NCI-H748 treated with DMSO at 0.1 percent for 48 hours (cell line): Measurements from ENCODE around the gene SLFN14.
"Not testable (repeated sequence)": the region's sequence is repeated elsewhere in the genome, so short reads cannot be mapped to it uniquely, and the experiment has no call there.

Experiments used
- DNase-seq: peaks from one replicate; lab custom pipeline; 2025; lab: John Stamatoyannopoulos, UW

The SLFN14 gene

DNA sequence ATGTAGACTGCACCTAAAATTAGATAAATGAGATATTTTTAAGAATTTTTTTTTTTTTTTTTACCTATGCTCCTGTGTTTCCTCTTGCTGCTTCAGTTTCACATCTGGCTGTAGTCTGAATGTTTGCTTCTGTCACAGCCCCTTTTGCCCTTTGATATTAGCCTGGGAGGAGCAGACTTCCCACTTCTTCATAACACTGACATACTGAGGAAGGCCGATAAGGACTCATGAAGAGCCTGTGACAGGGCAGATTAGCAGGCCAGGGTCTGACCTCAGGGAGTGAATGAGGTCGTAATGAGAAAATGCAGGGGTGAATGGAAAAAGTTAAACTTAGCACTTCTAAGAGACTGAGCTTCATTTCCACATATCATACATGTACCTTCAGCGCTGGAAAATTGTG is at the start of gene SLFN14:
SLFN14 (minus strand) TSS at position 117 of the 400 bp plus-strand sequence. CDS start 2,757 bp downstream, outside the sequence.
- no peak for DNase-seq

DNA sequence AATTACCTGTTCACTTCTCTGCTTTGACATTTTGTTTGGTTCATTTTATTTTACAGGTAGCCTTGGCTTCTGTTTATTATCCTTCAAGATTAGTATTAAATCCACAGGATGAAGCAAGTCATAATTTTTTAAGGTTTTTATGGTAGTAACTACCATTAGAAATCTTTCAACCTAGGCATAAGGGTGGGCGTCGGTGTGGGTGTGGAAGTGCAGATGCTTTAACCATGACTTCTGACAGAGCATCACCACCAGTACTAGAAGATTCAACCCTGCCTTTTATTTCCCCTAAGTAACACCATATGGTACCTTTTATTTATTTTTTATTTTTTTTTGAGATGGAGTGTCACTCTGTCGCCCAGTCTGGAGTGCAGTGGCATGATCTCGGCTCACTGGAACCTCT is 49.2 kb upstream of the SLFN14 start:
- DNase-seq = no peak

DNA sequence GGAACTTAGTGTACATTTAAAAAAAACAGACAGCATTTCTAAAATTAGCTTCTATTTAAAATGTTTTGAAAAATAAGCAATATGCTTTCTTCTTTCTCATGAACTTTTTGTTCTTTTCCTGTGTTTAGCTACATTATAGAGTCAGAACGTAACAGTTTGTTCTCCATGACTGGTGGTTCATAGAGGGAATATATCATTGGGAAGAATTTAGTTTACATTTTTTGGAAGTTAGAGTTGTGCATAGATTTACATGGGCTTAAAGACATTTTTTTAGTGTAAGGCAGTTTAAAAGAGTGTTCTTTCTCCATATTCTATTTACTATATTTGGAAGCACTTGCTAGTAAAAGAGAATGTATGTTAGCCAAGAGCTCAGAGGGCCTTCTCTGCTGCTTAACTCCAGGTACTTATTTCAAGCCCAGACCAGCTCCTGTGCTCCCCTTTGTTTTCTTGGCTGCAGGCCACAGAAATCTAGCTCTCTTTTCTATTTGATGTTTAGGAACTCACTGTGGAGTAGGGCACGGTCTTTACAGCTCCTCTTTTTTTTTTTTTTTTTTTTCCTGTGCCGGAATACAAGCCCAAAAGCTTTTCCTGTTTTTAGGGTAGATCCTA is 46.7 kb upstream of the SLFN14 start:
- DNase-seq = no peak

DNA sequence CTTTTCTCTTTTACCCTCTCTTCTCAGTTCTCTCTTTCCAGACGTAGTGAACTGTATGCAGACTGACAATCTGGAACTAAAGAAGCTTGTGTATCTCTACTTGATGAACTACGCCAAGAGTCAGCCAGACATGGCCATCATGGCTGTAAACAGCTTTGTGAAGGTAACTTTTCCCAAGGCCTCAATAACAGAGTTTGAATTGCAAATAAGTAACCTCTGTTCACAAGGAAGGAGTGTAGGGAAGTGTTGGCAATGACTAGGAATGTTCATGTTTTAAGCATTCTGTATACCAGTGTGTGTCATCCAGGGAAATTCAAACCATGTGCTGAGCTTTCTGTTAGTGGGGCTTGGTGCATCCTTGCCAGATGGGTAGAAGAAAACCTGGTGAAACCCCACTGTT is 45.1 kb upstream of the SLFN14 start:
- DNase-seq = no peak

DNA sequence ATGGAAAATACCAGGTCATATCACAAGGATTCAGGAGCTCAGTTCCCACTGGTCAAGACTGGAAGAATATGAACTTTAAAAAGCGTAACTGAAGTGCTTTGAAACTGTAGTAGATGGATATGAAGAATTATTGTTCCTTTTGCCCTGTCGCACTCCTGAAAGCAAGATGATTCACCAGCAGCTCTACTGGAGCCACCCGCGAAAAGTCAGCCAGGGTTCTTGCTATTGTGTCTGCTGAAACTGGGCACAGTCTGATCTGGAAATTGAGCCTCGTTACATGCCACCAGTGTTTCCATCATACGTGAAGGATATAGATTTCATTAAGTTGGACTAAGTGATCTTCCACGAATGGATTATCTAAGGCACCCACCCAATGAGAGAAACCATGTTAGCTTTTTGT is 43.1 kb upstream of the SLFN14 start:
- no peak for DNase-seq

DNA sequence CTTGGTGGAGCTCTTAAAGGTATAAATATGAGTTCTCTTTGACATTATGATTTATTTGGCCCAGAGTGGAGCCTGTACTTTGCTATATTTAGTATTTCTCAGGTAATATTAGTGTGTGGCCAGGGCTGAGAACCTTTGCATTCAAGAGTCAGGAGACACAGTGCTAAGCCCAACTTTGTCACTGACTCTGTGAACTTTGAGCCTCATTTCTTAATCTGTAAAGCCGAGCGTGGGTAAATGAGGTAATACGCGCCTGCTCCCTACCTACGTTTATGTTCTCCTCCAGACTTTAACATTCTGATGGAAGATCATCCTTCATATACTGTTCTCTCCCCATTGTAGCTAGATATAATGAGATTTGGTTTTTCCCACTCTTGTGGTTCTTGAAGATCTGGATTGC is 37.0 kb upstream of the SLFN14 start:
- DNase-seq = no peak

DNA sequence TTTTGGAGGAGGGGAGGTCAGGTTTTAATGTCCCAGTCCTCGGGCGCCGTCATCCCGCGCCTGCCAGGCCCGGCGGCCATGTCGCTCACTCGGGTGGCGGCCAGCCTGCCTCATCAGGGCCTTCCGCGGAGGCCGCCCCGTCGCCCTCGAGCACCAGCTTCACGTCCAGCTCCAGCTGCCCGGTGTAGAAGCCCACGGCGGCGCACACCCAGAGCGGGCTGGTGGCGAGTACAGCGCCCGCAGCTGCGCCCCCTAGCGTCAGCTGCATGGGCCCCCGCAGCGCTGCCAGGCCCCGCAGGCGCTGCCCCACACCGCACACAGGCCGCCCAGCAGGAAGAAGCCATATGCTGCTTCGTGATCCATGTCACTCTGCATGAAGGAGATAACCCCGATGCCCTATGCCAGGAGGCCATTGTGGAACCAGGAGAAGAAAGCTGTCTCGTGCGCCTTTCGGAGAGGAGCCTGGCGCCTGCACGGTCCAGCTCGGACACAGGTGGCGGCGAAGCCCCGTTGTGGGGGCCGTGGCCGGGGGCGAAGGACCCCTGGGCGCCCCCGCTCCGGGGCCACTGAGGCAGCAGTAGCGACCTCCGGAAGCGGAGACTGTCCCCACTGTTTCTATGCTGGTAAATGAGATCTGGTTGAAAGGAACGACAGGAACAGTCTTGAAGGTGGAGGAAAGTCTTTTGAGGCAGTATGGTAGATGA is 36.1 kb upstream of the SLFN14 start:
- DNase-seq = no peak

DNA sequence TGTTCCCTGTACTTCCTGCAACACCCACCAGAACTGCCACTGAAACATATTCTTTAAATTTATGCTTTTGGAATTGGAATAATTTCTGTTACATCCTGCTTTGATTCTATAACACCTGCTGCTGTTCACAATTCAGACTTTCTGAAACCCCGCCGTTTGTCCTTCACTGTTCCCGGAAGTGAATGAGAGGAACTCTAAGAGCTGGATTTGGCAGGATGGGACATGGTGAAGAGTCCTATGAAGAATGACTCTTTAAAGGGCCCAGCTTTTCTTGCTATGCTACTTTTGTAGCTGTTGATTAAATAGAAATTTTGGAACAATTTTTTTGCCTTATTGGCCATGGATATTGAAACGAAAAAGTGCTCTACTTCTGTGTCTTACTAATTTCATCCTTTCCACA is 35.5 kb upstream of the SLFN14 start:
- DNase-seq = no peak

DNA sequence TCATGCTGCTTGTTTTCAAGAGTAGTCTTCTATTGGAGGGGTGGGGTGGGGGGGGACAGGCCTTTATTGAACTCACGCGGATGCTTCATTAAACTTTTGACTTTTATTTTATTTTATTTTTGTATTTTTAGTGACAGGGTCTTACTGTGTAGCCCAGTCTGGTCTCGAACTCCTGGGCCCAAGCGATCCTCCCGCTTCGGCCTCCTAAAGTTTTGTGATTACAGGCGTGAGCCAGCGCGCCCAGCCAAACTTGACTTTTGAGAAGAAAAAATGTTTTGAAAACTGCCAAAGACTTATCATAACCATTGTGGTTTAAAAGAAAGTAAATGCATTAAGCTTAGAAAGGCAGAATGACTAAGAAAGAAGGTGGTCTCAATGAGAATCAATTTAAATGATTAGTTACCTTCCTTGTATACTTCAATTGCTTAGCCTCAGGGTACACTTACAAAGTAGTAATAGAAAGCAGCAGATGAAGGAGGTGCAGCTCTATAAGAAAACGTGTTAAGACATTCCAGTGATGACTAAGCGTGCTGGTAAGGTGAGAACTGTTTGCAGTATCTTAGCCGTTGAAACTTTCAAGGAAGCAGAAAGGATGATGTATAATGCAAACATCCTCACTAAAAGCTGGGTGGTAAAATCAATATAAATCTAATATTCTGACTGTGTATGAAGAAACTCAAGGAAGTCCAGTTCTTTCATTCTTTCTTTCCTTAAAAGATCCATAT is 27.7 kb upstream of the SLFN14 start:
- DNase-seq = no peak

DNA sequence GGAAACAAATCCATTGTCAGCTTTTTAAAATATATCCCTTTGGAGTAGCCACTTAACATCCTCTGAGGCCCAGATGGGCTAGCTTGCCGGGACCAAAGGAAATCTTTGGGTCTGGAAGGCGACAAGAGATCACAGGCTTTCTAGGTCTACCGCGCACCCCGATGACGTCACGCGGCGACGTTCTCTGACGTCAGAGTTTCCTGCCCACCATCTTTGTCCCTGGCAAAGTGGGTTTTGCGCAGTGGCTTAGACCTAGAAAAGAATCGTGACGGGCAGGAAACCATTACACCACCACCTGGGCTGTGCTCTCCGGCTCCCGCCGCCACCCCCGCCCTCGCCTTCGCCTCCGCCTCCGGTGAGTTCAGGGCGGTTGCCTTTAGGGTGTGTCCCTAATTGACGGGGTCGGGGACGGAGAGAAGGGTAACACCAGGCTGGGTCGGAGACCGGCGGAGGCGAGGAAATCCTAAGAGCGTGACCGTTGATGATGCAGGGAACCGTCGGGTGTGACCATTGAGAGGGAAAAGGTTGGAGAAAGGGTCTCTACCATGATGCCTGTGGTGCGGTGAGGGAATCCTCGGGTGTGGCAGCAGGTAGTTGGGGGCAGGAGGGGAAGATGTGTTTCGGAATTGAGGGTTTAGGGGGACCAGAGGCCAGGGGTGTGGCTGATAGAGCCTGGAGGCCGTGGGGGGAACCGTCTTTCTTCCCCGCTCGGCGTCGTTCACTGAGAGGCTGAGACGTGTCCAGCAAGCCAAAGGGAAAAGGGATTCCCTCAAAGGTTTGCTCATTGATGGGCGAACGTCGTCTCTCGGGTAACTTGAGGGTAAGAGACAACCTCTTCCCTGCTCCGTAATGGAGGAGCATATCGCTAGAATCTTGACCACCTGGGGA is 26.7 kb upstream of the SLFN14 start, which contains the start of gene AP2B1:
AP2B1 (plus strand) TSS at position 249 of the 888 bp plus-strand sequence. CDS start 6,709 bp downstream, outside the sequence.
- DNase-seq = peak; percentile 93

DNA sequence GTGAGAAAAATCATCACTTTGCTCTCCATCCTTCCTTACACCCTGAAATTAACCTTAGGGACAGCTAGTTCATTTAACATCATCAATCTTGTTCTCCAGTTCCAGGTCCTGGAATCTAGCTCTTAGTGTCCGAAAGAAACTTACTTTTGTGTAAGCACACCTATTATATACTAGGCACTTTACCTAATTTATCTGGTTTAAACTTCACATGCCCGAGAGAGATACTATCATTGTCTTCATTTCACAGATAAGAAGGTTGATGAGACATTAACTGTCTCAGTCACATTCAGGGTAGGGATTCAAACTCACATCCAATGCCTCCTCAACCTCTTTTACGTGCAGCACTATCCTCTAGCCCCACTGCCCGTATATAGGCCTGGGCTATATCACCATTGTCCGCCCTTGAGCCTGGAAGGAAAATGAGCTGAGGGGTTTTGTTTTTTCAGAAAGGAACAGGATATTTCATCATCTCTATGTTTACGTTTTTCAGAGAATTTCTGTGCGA is 26.0 kb upstream of the SLFN14 start:
- no peak for DNase-seq

DNA sequence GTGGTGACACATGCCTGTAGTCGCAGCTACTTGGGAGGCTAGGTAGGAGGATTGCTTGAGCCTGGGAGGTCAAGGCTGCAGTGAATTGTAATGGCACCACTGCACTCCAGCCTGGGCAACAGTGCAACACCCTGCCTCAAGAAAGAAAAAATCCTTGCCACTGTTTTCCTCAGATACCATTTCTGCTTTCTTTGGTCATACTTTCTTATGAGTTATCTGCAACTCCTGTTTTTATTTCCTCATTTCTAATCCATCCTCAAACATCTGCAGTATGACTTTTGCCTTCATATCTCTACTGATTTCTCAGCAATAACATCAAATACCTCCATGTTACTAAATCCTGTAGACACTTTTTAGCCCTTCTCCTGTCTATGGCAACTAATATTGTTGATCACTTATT is 23.4 kb upstream of the SLFN14 start:
- no peak for DNase-seq

DNA sequence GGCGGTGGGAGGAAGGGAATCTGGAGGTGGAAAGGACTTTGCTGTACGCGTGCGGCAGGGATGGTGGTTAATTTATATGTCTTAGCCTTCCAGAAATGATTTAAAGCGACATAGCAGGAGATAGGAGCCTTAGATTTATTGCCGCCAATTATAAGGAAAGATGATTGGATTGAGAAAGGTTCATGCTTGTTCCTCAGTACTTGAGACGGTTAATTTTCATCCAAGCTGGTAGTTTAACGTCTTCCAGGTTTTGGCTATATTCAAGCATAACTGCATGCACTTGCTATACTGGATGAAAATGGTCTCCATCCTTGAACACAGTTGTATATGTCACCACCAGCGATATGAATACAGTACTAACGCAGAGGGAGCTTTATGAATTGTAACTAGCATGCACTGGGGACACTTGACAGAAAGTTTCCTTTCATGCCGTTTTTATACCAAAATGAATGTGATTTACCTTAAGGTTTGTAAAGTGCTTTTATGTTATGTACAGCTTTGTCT is 18.4 kb upstream of the SLFN14 start:
- no peak for DNase-seq

DNA sequence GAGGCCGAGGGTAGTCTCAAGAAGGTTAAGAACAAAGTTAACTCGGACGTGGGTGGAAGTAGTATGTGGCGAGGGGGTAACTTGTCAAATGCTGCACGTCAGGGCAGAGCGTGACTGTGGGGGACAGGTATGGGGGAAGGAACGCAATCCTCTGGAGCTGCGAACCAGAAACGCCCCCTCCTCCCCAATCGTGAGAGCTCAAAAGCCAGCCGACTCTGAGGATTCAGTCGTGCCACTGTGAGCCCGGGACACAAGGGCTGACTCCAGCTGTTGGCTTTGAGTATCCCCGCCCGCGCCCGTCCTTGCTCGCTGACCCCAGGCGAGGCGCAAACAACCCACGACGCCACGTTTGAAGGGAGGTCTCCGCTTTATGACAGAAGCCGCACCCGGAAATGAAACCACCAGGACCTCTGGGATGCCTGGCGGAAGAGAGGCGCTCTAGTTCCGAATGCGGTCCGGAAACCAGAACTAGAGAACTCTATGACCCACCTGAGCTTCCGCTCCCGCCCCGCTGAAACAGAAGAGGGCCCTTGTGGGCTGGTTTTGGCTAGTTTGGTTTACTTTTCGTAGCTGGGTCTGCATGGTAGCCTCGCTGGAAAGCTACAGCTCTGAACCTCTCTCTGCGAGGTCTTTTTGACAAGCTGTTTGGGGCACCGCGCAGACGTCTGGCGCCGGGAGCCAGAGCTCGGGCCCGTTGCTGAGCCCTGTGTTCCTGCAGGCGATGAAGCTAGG is 17.7 kb upstream of the SLFN14 start, which contains the start of gene PEX12:
PEX12 (minus strand) TSS at position 375 of the 732 bp plus-strand sequence. CDS start 550 bp downstream, outside the sequence.
- DNase-seq = peak; percentile 77

DNA sequence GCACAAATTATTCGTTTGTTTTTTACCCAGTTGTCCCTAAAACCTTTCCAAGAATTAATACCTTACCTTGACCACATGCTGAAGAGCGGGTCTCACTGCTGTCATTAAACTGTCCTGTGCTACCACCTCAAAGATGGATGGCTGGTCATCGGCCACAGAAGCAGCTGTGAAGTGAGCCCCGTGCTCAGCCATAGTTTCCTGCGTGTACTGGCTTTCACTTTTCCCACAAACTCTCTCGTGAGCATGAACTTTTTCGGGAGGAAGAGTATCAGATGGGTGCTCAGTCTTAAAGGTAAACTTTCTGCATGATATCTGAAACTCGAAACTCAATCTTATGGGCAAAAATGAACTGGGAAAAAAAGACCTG is 17.2 kb upstream of the SLFN14 start:
- DNase-seq = no peak

DNA sequence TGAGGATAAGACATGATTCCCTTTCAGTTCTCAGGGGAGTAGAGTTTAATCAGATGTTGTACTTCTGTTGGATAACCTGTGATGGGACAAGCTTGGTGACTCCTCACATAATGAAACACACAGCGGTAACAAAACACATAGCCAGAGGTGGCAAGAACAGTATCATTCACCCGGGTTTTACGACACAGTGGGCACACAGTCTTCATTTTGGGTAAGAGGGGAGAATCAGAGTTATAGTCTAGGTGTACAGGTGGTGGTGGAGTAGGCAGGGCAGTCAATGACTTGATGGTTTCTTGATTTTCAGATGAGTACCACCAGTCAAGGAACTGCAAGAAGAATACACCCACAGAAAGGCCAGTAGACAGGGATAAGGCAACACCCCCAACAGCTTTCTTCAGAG is 15.1 kb upstream of the SLFN14 start:
- no peak for DNase-seq

DNA sequence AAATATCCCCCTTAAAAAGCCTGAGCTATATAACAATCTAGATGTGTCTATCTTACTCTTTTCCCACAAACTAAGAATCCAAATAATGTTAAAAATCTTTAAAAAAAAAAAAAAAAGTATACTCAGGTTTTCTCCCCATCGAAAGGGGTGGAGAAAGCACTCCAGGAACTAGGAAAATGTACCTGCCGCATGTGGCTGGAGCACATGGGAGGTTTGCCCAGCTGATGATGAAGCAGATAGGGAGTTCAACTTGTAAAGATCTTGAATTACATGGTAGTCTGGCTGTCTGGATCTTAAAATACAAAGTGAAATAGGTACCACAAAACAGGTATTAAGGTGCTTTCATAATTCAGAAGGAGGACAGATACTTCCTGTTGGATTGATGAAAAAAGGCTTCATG is 8.8 kb upstream of the SLFN14 start:
- no peak for DNase-seq

DNA sequence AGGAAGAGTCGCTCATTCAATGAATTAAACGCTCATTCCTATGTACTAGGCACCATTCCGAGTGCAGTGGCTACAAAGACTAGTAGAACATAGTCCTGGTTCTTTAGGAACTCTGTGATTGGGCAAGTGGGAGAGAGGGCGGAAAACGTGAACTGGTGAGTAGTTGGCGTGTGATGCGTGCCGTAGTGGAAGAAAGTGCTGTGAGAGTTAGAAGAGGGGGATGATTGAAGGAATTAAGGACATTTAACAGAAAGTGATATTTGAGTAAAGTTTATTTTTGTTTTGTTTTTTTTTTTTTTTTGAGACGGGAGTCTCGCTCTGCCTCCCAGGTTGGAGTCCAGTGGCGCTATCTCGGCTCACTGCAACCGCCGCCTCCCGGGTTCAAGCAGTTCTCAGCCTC is 7.9 kb upstream of the SLFN14 start:
- DNase-seq = no peak

DNA sequence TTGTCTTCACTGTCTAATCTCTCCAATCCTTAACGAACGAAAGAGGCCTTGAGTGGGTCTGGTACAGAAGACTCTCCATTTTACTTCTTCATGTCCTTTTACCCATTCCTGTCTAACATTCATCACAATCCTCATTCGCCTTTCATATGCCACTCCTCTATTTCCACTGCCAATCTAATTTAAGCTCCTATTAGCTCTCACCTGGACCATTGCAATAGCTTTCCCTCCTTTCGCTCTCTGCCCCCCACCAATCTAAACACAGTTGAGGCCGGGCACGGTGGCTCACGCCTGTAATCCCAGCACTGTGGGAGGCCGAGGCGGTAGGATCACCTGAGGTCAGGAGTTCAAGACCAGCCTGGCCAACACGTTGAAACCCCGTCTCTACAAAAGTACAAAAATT is 6.3 kb upstream of the SLFN14 start:
- no peak for DNase-seq

DNA sequence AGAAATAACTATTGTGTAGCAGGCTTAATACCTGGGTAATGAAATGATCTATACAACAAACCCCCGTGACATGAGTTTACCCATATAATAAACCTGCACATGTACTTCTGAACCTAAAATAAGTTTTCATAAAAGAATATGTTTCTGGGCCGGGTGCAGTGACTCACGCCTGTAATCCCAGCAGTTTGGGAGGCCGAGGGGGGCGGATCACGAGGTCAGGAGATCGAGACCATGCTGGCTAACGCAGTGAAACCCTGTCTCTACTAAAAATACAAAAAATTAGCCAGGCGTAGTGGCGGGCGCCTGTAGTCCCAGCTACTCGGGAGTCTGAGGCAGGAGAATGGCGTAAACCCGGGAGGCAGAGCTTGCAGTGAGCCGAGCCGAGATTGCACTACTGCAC is 2.6 kb upstream of the SLFN14 start:
- DNase-seq = not testable (repeated sequence)
